ENCODE data around the gene MYRF. TPM values are rescaled to one million over a fixed set of nuclear protein-coding genes. Genes with fewer than 3 reads are reported as not detected.
A peak's percentile ranks its signal among the peaks of the same experiment; 100 is the strongest.

Gene MYRF
- total RNA-seq, 1 donor from 2014 or later = not detected

GRCh38 chr11:61816736-61817455 lies 64.5 kb downstream of the MYRF start, which contains the start of gene FADS1:
TSS of gene FADS1 (minus strand) at chr11:61817003. CDS start at chr11:61816929, 74 bp downstream.
- Histone ChIP-seq H3K4me3 (peak within 1 kb of the TSS; percentile 85 to 86), H3K27me3 (no peaks in the 10 kb centered on the region), H3K4me1 (peaks cover 0 to 9% of the 10 kb centered on the region in 2 donors), H3K9me3 (no peaks in the 10 kb centered on the region), H3K36me3 (peaks cover 5 to 14% of the 10 kb centered on the region in 2 donors), H3K27ac (peak within 1 kb of the TSS; percentile 99)
- peak; percentile 78 to 98 for DNase-seq (ENCODE audit: low spot score in 2 of 2)
- intact Hi-C loops (cut with DNase I) = loop anchor here (1.0 to 5.0 kb wide), 2 partner anchors 10 to 155 kb away; no protein-coding TSS in a partner anchor
- TF ChIP-seq CTCF (IDR thresholded peaks at IDR 0.05) = peak; percentile 55 to 74 (median 58)

GRCh38 chr11:61817471-61818202 lies 65.2 kb downstream of the MYRF start:
- H3K27me3 ChIP-seq = no peaks in the 10 kb centered on the region
- peak overlapping the region; percentile 85 to 86 for H3K4me3 ChIP-seq
- intact Hi-C loops (cut with DNase I) = loop anchor here (1.0 to 5.0 kb wide), 2 partner anchors 10 to 155 kb away; no protein-coding TSS in a partner anchor
- DNase-seq (ENCODE audit: low spot score in 2 of 2) = peak in 1 of 2 donors; percentile 41
- no peaks in the 10 kb centered on the region for H3K9me3 ChIP-seq
- H3K4me1 ChIP-seq = peaks cover 0 to 9% of the 10 kb centered on the region in 2 donors
- H3K36me3 ChIP-seq = peaks cover 0 to 7% of the 10 kb centered on the region in 2 donors
- no peak for TF ChIP-seq CTCF (IDR thresholded peaks at IDR 0.05)
- H3K27ac ChIP-seq = peak overlapping the region; percentile 99

- H3K36me3 ChIP-seq = no peaks in the 10 kb centered on the region
- no peak for TF ChIP-seq CTCF (IDR thresholded peaks at IDR 0.05)
- H3K4me3 ChIP-seq = no peak overlapping the region
- peak overlapping the region; percentile 42 to 43 for H3K27ac ChIP-seq
- intact Hi-C loops (cut with DNase I) = no loop called here
- no peak for DNase-seq (ENCODE audit: low spot score in 2 of 2)
- peaks cover 0 to 7% of the 10 kb centered on the region in 2 donors for H3K4me1 ChIP-seq
- H3K27me3 ChIP-seq = no peaks in the 10 kb centered on the region
- no peaks in the 10 kb centered on the region for H3K9me3 ChIP-seq
These were observed 67.7 kb downstream of the MYRF start for GRCh38 chr11:61820174-61820573.

- H3K4me3 ChIP-seq = peak overlapping the region; percentile 74 to 78
- H3K27ac ChIP-seq = peak overlapping the region; percentile 90 to 92
- intact Hi-C loops (cut with DNase I) = loop anchor here (1.0 kb wide), 1 partner anchor 10 kb away; the partner anchor contains the start of gene FADS1
- no peak for DNase-seq (ENCODE audit: low spot score in 2 of 2)
- H3K27me3 ChIP-seq = no peaks in the 10 kb centered on the region
- TF ChIP-seq CTCF (IDR thresholded peaks at IDR 0.05) = no peak
- peaks cover 2 to 31% of the 10 kb centered on the region in 2 donors for H3K4me1 ChIP-seq
- no peaks in the 10 kb centered on the region for H3K9me3 ChIP-seq
- no peaks in the 10 kb centered on the region for H3K36me3 ChIP-seq
These were observed 74.6 kb downstream of the MYRF start for GRCh38 chr11:61826930-61827570.

Measured in ascending aorta (tissue), 2 donors.